ENCODE results near the gene PLAC8L1.

The PLAC8L1 gene

GRCh38 chr5:146042628-146043279 is 62.6 kb downstream of the PLAC8L1 start:
- DNase-seq: no peak

GRCh38 chr5:146041180-146041789 is 64.1 kb downstream of the PLAC8L1 start:
- no peak for DNase-seq

GRCh38 chr5:146040527-146040926 is 64.8 kb downstream of the PLAC8L1 start:
- DNase-seq: no peak

- DNase-seq: no peak
Measured at GRCh38 chr5:146039420-146039819, 66.0 kb downstream of the PLAC8L1 start.

- DNase-seq: no peak
Measured at GRCh38 chr5:146034605-146035004, 70.8 kb downstream of the PLAC8L1 start.
